ENCODE results near the gene GAB2.
"Not testable (repeated sequence)": the region's sequence is repeated elsewhere in the genome, so short reads cannot be mapped to it uniquely, and the experiment has no call there.

GAB2 gene

DNA sequence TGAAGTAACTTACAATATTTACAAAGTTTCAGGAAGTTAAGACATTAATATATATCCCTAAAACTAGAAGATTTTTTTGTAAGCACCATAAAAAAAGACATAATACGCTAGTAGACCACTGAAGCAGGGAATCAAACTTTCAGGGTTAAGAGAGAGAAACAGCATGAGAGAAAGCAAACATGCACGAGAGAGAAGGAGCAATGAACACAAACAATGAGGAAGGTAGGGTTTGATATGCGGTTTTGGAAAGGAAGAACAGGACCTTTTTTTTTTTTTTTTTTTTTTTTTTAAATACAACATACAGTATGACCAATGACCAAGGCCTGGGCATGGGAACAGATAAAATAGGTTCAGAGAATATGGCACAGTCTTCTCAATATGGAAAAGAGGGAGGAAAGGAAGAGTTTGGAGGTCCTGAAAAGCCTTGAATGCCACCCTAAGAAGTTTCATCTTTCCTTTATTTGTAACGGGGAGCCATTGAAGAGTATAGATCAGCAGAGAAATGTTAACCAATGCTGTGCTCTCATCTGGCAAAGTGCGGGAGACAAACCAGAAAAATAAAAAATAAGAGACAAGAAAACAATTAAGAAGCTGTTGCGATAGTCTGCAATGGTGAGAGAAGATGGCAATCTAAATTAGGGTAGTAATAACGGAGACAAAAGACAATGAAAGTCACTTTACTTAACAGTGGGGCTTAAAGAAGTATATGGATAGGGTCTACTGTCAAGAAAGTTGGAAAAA, 127.9 kb downstream of the GAB2 start:
- Mint-ChIP-seq H3K4me1 (peaks cover 33% of the 10 kb centered on the region), H3K4me3 (no peak overlapping the region), H3K27ac (peak overlapping the region; percentile 88 to 95)

DNA sequence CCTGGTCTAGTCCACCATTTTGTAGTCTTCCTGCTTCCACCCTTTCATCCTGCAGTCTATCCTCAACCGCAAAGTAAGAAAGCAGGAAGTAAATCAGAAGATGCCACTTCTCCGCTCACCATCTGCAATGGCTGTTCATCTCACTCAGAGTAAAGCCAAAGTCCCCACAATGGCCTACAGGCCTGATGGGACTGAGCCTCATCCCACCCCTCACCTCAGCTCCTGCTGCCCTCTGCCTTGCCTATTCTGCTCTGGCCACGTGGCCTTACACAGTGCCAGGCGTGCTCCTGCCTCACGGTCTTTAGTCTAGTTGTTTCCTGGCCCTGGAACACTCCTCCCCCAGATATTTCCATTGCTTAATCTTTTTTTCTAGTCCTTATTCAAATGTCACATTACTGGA, 133.4 kb downstream of the GAB2 start:
- H3K4me1 Mint-ChIP-seq: peaks cover under 1% of the 10 kb centered on the region
- ATAC-seq (no peak), DNase-seq (no peak)

More for the DNA sequence above, 127.9 kb downstream of the GAB2 start:
- ATAC-seq: no peak
- peaks cover 11% of the 10 kb centered on the region for H3K27me3 Mint-ChIP-seq
- H3K9me3 Mint-ChIP-seq: peaks cover 7 to 17% of the 10 kb centered on the region in 2 donors
- no peak for DNase-seq

DNA sequence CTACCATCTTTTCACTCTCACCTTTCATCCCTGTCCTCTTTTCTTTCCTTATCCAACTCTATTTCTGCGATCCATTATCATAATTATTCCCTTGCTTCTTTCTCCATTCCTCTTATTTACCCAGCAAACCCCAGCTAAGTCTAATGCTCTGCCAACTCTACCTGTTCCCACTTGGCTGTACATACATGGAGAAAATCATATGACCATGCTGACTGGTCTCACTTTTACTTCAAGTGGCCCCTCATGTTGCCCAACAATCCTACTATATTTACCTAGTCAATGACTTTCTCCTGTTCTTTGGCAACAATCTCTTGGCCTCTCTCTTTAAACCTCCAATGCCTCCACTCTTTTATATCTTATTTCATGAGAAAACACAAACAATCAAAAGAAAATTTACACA, 134.8 kb downstream of the GAB2 start:
- DNase-seq (no peak), ATAC-seq (no peak)
- no peak overlapping the region for H3K27ac Mint-ChIP-seq
- H3K27me3 Mint-ChIP-seq: peaks cover 11% of the 10 kb centered on the region
- peaks cover 1% of the 10 kb centered on the region for H3K4me1 Mint-ChIP-seq
- no peaks in the 10 kb centered on the region for H3K9me3 Mint-ChIP-seq
- no peak overlapping the region for H3K4me3 Mint-ChIP-seq

More for the DNA sequence above, 133.4 kb downstream of the GAB2 start:
- Mint-ChIP-seq H3K4me3 (no peak overlapping the region), H3K27me3 (peaks cover 11% of the 10 kb centered on the region), H3K9me3 (peaks cover 0 to 1% of the 10 kb centered on the region in 2 donors), H3K27ac (no peak overlapping the region)

DNA sequence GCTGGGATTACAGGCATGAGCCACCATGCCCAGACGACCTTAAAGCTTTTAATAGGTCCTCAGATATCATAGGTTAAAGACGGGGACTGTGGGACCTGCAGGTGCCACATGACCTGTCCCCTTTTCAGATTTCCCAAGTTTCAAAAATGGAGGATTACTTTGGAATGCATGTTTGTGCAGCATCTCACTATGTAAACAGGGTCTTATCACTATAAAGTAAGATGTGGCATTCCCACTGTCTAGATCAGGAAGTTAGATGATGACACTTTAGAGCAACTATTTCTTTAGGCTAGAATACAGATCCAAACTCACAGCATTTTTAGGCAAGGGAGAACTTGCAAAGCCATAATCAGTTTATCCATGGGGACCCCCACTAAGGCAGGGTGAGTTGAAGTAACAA, 136.1 kb downstream of the GAB2 start:
- DNase-seq (no peak), ATAC-seq (no peak)
- Mint-ChIP-seq H3K27ac (no peak overlapping the region), H3K9me3 (no peaks in the 10 kb centered on the region), H3K4me1 (peaks cover 8% of the 10 kb centered on the region), H3K27me3 (peaks cover 10% of the 10 kb centered on the region), H3K4me3 (no peak overlapping the region)

DNA sequence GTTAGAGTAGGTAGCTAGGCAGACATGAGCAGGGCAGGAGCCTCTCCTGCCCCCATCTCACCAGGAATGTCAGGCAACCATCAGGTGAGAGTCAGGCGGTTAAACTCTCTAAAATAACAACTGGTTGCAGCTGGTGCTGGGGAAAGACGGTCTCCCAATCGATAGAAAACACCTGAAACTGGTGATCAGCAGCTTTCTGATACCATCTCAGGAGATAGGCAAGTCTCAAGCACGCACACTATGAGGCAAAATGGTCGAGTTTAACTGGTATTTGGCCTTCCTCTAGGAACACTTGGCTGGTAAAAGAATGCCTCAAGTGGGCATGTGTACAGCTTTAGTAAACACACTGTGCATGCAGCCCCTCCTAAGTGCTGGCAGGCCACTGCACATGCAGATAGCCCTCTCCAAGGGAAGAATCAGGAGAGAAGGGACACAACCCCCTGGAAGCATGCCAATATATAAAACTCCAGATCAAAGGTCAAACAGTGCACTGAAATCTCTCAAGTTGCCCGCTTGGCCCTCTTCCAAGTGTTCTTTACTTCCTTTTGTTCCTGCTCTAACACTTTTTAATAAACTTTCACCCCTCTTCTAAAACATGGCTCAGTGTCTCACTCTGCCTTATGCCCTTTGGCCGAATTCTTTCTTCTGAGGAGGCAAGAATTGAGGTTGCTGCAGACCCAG, 140.2 kb downstream of the GAB2 start:
- no peak overlapping the region for H3K4me3 Mint-ChIP-seq
- H3K4me1 Mint-ChIP-seq: peaks cover 8% of the 10 kb centered on the region
- no peak for DNase-seq
- peaks cover 11 to 19% of the 10 kb centered on the region in 2 donors for H3K9me3 Mint-ChIP-seq
- H3K27ac Mint-ChIP-seq: peak overlapping the region in 1 of 2 donors; percentile 5
- ATAC-seq: no peak
- H3K27me3 Mint-ChIP-seq: no peaks in the 10 kb centered on the region

DNA sequence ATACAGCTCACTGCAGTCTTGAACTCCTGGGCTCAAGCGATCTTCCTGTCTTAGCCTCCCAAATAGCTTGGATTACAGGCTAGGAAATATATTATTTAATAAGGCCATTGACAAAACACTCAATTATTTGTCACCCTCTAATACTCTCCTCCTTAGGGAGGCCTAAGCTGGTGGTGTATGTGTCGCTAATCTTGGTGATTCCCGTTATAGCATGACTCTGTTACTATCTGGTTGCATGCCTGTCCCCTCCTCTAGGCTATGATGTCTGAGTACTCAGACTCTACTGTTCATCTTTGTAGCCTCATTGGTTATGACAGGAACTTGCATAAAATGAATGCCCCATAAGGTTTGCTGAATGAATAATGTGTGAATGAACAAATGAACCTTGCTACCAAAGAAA, 141.3 kb downstream of the GAB2 start:
- ATAC-seq: no peak
- no peak overlapping the region for H3K27ac Mint-ChIP-seq
- peaks cover 8% of the 10 kb centered on the region for H3K4me1 Mint-ChIP-seq
- no peak for DNase-seq
- H3K27me3 Mint-ChIP-seq: no peaks in the 10 kb centered on the region
- peaks cover 18 to 28% of the 10 kb centered on the region in 2 donors for H3K9me3 Mint-ChIP-seq
- no peak overlapping the region for H3K4me3 Mint-ChIP-seq

DNA sequence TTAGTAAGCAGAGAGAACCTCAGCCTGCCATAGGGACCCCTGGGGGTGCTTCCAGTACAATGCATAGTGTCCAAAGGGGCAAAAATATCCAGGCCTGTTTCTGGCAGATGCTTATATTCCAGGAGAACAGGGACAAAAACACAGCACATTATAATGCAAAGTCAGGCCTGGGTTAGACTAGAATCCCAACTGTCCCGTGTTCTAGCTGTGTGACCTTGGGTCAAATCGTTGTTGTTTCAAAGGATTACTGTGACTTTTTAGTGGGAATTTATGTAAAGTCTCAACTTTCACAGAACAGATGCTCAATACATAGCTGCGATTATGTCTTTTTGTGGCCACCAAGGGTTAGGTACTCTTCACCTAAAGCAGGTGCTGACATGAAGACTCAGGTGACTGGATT, 142.9 kb downstream of the GAB2 start:
- Mint-ChIP-seq H3K27ac (no peak overlapping the region), H3K9me3 (peaks cover 18 to 28% of the 10 kb centered on the region in 2 donors), H3K27me3 (no peaks in the 10 kb centered on the region), H3K4me1 (peaks cover 8% of the 10 kb centered on the region), H3K4me3 (no peak overlapping the region)
- DNase-seq: no peak
- no peak for ATAC-seq

DNA sequence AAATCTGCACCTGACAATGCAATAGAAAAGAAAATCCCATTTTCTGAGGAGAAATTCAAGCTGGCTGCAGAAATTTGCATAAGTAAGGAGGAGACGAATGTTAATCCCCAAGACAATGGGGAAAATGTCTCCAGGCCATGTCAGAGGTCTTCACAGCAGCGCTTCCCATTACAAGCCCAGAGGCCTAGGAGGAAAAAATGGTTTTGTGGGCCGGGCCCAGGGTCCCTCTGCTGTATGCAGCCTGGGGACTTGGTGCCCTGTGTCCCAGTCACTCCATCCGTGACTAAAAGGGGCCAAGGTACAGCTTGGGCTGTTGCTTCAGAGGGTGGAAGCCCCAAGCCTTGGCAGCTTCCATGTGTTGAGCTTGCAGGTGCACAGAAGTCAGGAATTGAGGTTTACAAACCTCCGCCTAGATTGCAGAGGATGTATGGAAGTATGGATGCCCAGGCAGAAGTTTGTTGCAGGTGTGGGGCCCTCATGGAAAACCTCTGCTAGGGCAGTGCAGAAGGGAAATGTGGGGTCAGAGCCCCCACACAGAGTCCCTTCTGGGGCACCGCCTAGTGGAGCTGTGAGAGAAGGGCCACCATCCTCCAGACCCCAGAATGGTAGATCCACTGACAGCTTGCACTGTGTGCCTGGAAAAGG, 144.9 kb downstream of the GAB2 start:
- not testable (repeated sequence) for H3K4me3 Mint-ChIP-seq, DNase-seq, H3K4me1 Mint-ChIP-seq, H3K27ac Mint-ChIP-seq, ATAC-seq, H3K27me3 Mint-ChIP-seq
- peaks cover 18 to 28% of the 10 kb centered on the region in 2 donors for H3K9me3 Mint-ChIP-seq

DNA sequence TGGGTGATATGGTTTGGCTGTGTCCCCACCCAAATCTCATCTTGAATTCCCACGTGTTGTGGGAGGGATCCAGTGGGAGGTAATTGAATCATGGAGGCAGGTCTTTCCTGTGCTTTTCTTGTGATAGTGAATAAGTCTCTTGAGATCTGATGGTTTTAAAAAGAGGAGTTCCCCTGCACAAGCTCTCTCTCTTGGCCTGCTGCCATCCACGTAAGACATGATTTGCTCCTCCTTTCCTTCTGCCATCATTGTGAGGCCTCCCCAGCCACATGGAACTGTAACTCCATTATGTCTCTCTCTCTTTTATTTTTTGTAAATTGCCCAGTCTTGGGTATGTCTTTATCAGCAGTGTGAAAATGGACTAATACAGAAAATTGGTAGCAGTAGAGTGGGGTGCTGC, 145.8 kb downstream of the GAB2 start:
- H3K9me3 Mint-ChIP-seq: peaks cover 18 to 28% of the 10 kb centered on the region in 2 donors
- not testable (repeated sequence) for H3K4me3 Mint-ChIP-seq, H3K27ac Mint-ChIP-seq, H3K27me3 Mint-ChIP-seq, DNase-seq, H3K4me1 Mint-ChIP-seq, ATAC-seq

DNA sequence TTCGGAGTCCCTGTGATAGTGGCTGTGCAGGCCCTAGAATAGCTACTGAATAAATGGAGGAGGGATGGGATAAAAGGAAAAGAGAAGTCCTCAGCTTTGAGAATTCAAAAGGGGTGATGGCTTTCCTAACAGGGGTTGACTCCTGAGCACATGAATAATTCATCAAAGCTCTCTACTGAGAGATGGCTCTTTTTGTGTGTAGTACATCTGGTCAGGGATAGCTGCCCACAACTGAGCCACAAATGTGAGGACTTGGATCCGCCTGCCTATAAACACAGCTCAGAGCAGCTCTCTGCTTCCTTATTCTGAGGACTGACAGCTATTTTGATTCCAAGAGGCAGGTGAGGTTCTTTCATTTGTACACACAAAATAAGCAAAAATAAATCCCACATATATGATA, 146.6 kb downstream of the GAB2 start:
- H3K27ac Mint-ChIP-seq: no peak overlapping the region
- no peak for ATAC-seq
- DNase-seq: no peak
- peaks cover 6% of the 10 kb centered on the region for H3K4me1 Mint-ChIP-seq
- peaks cover 18 to 28% of the 10 kb centered on the region in 2 donors for H3K9me3 Mint-ChIP-seq
- no peaks in the 10 kb centered on the region for H3K27me3 Mint-ChIP-seq
- no peak overlapping the region for H3K4me3 Mint-ChIP-seq

DNA sequence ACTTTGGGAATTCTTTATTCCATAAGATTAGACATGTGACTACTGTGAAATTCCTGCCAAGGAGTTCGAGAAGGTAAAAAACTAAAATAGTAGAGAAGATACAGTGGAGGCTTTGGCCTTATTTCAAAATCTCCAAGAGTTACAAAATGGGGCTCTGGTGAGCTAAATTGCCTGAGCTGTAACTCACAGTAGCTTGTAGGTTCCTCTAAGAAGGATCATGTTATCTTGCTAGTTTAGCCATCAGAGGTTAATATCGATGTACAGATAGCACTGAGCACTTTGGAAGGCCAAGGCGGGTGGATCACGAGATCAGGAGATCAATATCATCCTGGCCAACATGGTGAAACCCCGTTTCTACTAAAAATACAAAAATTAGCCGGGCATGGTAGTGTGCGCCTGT, 147.8 kb downstream of the GAB2 start:
- no peak overlapping the region for H3K27ac Mint-ChIP-seq
- H3K27me3 Mint-ChIP-seq: no peaks in the 10 kb centered on the region
- H3K4me1 Mint-ChIP-seq: peaks cover 6% of the 10 kb centered on the region
- no peak for ATAC-seq
- DNase-seq: no peak
- no peak overlapping the region for H3K4me3 Mint-ChIP-seq
- H3K9me3 Mint-ChIP-seq: peaks cover 18 to 28% of the 10 kb centered on the region in 2 donors

DNA sequence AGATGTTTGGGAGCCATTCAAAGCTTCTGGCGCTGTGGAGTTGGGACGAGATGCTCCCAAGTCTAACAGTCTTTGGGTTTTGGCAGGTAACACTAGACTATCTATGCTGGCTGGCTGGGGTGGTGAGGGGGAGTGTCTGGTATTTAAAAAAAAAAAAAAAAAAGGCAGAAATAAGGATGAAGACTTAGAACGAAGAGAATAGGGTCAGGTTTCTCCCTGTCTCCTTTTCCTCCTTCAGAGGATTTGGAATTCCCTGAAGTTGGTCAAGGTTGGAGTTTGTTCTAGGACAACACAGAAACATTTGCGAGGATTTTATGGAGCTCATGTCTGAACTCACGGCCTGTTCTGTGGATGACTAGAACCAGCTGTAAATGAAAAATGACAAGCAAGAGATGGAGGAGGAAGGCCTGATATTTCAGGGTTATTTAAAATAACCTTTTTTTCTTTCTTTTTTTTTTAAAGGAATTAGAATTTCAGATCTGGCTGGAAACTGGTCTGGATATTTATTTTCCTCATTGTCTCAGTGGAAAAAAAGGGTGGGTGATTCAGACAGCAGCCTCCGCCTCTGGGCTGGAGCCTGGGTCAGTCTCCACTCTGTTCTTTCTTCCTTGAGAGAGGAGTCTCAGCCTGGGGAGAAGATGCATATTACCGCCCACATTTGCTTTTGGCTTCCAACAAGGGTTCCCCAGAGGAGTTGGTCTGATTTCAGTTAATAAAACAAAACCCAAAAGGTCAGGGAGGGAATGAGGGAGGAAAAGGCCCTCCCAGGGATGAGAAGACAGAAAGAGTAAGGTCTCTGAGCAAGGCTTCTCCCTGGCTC, 148.8 kb downstream of the GAB2 start:
- H3K9me3 Mint-ChIP-seq: peaks cover 18 to 22% of the 10 kb centered on the region in 2 donors
- peak overlapping the region in 1 of 2 donors; percentile 38 for H3K27ac Mint-ChIP-seq
- no peaks in the 10 kb centered on the region for H3K27me3 Mint-ChIP-seq
- peaks cover 6% of the 10 kb centered on the region for H3K4me1 Mint-ChIP-seq
- ATAC-seq (no peak), DNase-seq (no peak)
- H3K4me3 Mint-ChIP-seq: no peak overlapping the region

DNA sequence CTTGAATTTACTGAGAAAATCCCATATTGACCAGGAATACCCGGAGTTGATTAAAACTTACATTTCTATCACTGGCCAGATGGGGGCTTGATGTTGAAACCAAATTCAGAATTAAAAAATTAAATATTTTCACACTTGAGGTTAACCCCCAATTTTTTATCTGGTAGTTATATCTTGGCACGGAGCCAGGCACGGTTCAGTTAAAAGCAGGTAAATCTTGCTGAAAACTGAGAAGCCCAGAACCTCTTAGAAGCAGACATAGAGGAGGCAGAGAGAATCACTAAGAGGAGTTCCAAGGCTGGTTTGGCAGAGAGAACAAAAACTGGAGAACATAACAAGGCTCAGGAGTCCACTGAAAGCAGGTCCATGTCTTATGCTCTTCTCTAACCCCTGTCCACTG, 151.2 kb downstream of the GAB2 start:
- Mint-ChIP-seq H3K4me1 (peaks cover 6% of the 10 kb centered on the region), H3K27me3 (no peaks in the 10 kb centered on the region), H3K27ac (peak overlapping the region; percentile 19 to 27), H3K4me3 (no peak overlapping the region), H3K9me3 (no peaks in the 10 kb centered on the region)
- DNase-seq: no peak
- ATAC-seq: no peak

DNA sequence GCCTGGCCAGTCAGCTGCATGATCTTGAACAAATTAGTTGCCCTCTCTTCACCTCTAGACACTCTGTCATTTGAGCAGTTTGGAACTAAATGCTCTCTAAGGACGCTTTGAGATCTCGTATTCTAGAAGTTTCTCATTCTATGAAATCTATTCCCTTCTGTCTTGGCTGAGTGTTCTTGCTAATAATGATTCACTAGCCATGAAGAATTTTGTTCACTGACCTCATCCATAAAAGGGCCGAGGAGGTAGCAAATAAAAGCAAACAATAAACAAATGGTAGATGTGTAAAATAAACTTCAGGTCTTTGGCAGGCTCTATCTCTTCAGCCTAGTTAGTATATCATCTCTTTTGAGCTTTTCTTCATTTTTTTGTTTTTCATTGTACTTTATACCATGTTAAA, 152.3 kb downstream of the GAB2 start:
- no peak for ATAC-seq
- Mint-ChIP-seq H3K27me3 (no peaks in the 10 kb centered on the region), H3K4me1 (peaks cover 6% of the 10 kb centered on the region), H3K4me3 (no peak overlapping the region), H3K9me3 (no peaks in the 10 kb centered on the region), H3K27ac (no peak overlapping the region)
- DNase-seq: no peak

DNA sequence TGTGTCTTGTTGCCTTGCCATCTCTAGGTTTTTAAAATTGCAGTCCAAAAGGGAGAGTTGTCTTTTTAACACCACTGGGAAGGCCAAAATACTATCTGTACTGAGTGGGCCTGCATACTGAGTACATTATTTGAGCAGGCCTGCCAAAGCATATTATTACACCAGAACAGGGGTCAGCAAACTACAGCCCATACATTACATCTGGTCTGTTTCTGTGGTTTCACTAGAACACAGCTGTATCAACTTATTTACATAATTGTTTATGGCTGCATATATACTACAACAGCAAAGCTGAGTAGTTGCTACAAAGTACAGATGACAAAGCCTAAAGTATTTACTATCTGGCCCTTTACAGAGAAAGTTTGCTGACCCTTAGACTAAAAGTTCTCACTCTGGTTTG, 154.9 kb downstream of the GAB2 start:
- Mint-ChIP-seq H3K4me1 (peaks cover 6% of the 10 kb centered on the region), H3K27me3 (no peaks in the 10 kb centered on the region), H3K4me3 (no peak overlapping the region), H3K27ac (no peak overlapping the region), H3K9me3 (no peaks in the 10 kb centered on the region)
- DNase-seq (no peak), ATAC-seq (no peak)
